GM19099 (cell line): ENCODE results near the gene PODXL.

ENCODE experiments used
- POLR2A ChIP-seq: IDR thresholded peaks from 3 replicates; pipeline ENCODE4 v1.6.1; 2011; ENCODE audit warnings: low read depth; ENCODE audit not compliant: insufficient read length; ENCODE audit errors: extremely low read depth

The PODXL gene

GRCh38 chr7:131466735-131467365 is 89.6 kb downstream of the PODXL start:
- no peak for TF ChIP-seq POLR2A

- no peak for TF ChIP-seq POLR2A
Observed at GRCh38 chr7:131462059-131462458, 94.4 kb downstream of the PODXL start.

GRCh38 chr7:131459256-131459655 is 97.2 kb downstream of the PODXL start:
- TF ChIP-seq POLR2A = no peak

- no peak for TF ChIP-seq POLR2A
Observed at GRCh38 chr7:131456338-131456737, 100.1 kb downstream of the PODXL start.

GRCh38 chr7:131455546-131455945 is 100.9 kb downstream of the PODXL start:
- no peak for TF ChIP-seq POLR2A

- TF ChIP-seq POLR2A = no peak
Observed at GRCh38 chr7:131455001-131455400, 101.4 kb downstream of the PODXL start.

- no peak for TF ChIP-seq POLR2A
Observed at GRCh38 chr7:131454498-131454897, 101.9 kb downstream of the PODXL start.
